AG10803 (cell line): Measurements from ENCODE around the gene FAM171A2.
"Not testable (repeated sequence)": the region's sequence is repeated elsewhere in the genome, so short reads cannot be mapped to it uniquely, and the experiment has no call there.

Experiments used
- DNase-seq: peaks from one replicate; pipeline ENCODE4 v3.0.0; 2010; ENCODE audit warnings: low read depth
- H3K4me3 ChIP-seq: 2 replicates; pipeline ENCODE4 v1.5.1; 2011; ENCODE audit warnings: mild to moderate bottlenecking, low read length, control low read depth
- CTCF ChIP-seq: conservative IDR thresholded peaks from 2 replicates; pipeline ENCODE4 v1.5.1; 2011; ENCODE audit warnings: mild to moderate bottlenecking, low read length, control low read depth, inconsistent platforms

The FAM171A2 gene

GRCh38 chr17:44397479-44398440 is 34.1 kb upstream of the FAM171A2 start:
- no peak overlapping the region for H3K4me3 ChIP-seq
- no peak for DNase-seq
- TF ChIP-seq CTCF = no peak

- no peak overlapping the region for H3K4me3 ChIP-seq
- TF ChIP-seq CTCF = no peak
- DNase-seq = no peak
These were observed 33.3 kb upstream of the FAM171A2 start for GRCh38 chr17:44396946-44397345.

GRCh38 chr17:44394833-44395232 is 31.2 kb upstream of the FAM171A2 start:
- TF ChIP-seq CTCF = no peak
- DNase-seq = no peak
- H3K4me3 ChIP-seq = no peak overlapping the region

- not testable (repeated sequence) for DNase-seq, H3K4me3 ChIP-seq
These were observed 30.5 kb upstream of the FAM171A2 start for GRCh38 chr17:44394112-44394511.

GRCh38 chr17:44390250-44390870 is 26.7 kb upstream of the FAM171A2 start:
- DNase-seq = no peak
- no peak for TF ChIP-seq CTCF
- H3K4me3 ChIP-seq = no peak overlapping the region

- TF ChIP-seq CTCF = no peak
- DNase-seq = no peak
- no peak overlapping the region for H3K4me3 ChIP-seq
These were observed 26.1 kb upstream of the FAM171A2 start for GRCh38 chr17:44389723-44390202.

GRCh38 chr17:44389281-44389680 is 25.6 kb upstream of the FAM171A2 start, which contains the start of gene ITGA2B:
TSS of gene ITGA2B (minus strand) at chr17:44389649. CDS start at chr17:44389473, 176 bp downstream.
- DNase-seq = no peak
- no peak for TF ChIP-seq CTCF
- H3K4me3 ChIP-seq = no peak within 1 kb of the TSS
